Upper lobe of left lung (tissue), 6 donors: Measurements from ENCODE around the gene KRTAP24-1. TPM values are rescaled to one million over a fixed set of nuclear protein-coding genes. Genes with fewer than 3 reads are reported as not detected.

ENCODE experiments used
- ATAC-seq, 2 donors: fragments of 200-7000 bp; cut with Tn5 transposase; one replicate each; pipeline ENCODE4 v1.9.1; 2022; ENCODE audit warnings: mild to moderate bottlenecking in 2 of 2, moderate library complexity in 2 of 2; ENCODE audit not compliant: low FRiP score in 2 of 2
- DNase-seq, 2 donors: peaks; one replicate each; pipeline ENCODE4 v3.0.0-alpha.2; 2019 to 2020
- H3K27ac ChIP-seq, 4 donors: fragments of 200-600 bp; sonication (generic); one replicate each; pipeline ENCODE4 v1.5.1; 2016 to 2019
- H3K27me3 ChIP-seq, 4 donors: fragments of 200-600 bp; sonication (generic); one replicate each; pipeline ENCODE4 v1.5.1; 2017 to 2019
- H3K36me3 ChIP-seq, 4 donors: fragments of 200-600 bp; sonication (generic); one replicate each; pipeline ENCODE4 v1.5.1; 2016 to 2019
- H3K4me1 ChIP-seq, 4 donors: fragments of 200-600 bp; sonication (generic); one replicate each; pipeline ENCODE4 v1.5.1; 2018 to 2019
- H3K4me3 ChIP-seq, 4 donors: fragments of 200-600 bp; sonication (generic); one replicate each; pipeline ENCODE4 v1.5.1; 2017 to 2019; ENCODE audit warnings: mild to moderate bottlenecking in 2 of 4, moderate library complexity in 1 of 4
- H3K9me3 ChIP-seq, 4 donors: fragments of 200-600 bp; sonication (generic); one replicate each; pipeline ENCODE4 v1.5.1; 2018 to 2019
- EP300 ChIP-seq, 4 donors: sonication (generic); formaldehyde crosslinking; IDR thresholded peaks; one replicate each; pipeline ENCODE4 v1.5.1; 2017; ENCODE audit warnings: antibody characterized with exemption in 4 of 4, control low read depth in 2 of 4
- POLR2A ChIP-seq, 4 donors: fragments of 450-650 bp; IDR thresholded peaks; one replicate each; pipeline ENCODE4 v1.5.1; 2016 to 2017; ENCODE audit warnings: antibody characterized with exemption in 4 of 4, mild to moderate bottlenecking in 2 of 4
- POLR2AphosphoS5 ChIP-seq, 2 donors: sonication (generic); formaldehyde crosslinking; IDR thresholded peaks; one replicate each; pipeline ENCODE4 v1.5.1; 2017; ENCODE audit warnings: antibody characterized with exemption in 2 of 2
- WGBS, 2 donors: methylation state at CpG; one replicate each; pipeline ENCODE4 v1.1.5; 2017 to 2018; 5-methylcytosine and 5-hydroxymethylcytosine counted together
- total RNA-seq, 6 donors: library from RNA; depleted of rRNA in 4 of 6; stranded (reverse); fragments of >200 nt in 4 of 6; gene quantifications; one replicate each; pipeline versions ENCODE4 v1.1.0 to v1.2.1, GENCODE V29; 2016 to 2021
- TF ChIP-seq, protein P1 (sequence below), 6 experiments: fragments of 450-650 bp in 4 of 6; fragments of 200-600 bp in 2 of 6; sonication (generic) in 2 of 6; IDR thresholded peaks; one replicate each; pipeline ENCODE4 v1.5.1; 2016 to 2019; ENCODE audit warnings: antibody characterized with exemption in 6 of 6
- donor health status: DM: no; HTN: no; CAD: no; lungs with moderate emphysema.
- donor health status: DM: no; HTN: yes; CAD: no; lungs with severe emphysema.

The KRTAP24-1 gene
- total RNA-seq, 6 donors from 2014 or later: not detected

DNA sequence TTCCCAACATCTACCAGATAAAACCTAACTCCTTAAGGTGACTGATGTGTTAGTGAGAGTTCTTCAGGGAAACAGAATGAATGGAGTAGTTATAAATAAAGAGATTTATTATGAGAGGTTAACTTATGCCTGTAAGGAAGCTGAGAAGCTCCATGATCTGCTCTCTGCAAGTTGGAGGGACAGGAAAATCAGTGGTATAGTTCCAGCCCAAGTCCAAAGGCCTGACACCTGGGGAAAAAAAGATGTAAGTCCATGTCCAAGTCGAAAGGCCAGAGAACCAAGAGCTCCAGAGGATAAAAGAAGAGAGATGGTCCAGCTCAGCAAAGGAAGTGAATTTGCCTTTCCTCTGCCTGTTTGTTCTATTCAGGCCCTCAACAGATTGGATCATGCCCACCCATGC, 27.1 kb downstream of the KRTAP24-1 start:
- ATAC-seq (no peak), DNase-seq (no peak)
- Histone ChIP-seq H3K4me3 (no peak overlapping the region), H3K27me3 (no peaks in the 10 kb centered on the region), H3K4me1 (no peaks in the 10 kb centered on the region), H3K9me3 (no peaks in the 10 kb centered on the region), H3K27ac (no peak overlapping the region), H3K36me3 (no peaks in the 10 kb centered on the region)
- WGBS, 2 donors: 28 to 33% methylated on average over 1 of the region's 1 CpG
- no peak for TF ChIP-seq EP300 (IDR thresholded peaks at IDR 0.05)
- TF ChIP-seq POLR2AphosphoS5 (IDR thresholded peaks at IDR 0.05): no peak
- TF ChIP-seq, protein P1, sequence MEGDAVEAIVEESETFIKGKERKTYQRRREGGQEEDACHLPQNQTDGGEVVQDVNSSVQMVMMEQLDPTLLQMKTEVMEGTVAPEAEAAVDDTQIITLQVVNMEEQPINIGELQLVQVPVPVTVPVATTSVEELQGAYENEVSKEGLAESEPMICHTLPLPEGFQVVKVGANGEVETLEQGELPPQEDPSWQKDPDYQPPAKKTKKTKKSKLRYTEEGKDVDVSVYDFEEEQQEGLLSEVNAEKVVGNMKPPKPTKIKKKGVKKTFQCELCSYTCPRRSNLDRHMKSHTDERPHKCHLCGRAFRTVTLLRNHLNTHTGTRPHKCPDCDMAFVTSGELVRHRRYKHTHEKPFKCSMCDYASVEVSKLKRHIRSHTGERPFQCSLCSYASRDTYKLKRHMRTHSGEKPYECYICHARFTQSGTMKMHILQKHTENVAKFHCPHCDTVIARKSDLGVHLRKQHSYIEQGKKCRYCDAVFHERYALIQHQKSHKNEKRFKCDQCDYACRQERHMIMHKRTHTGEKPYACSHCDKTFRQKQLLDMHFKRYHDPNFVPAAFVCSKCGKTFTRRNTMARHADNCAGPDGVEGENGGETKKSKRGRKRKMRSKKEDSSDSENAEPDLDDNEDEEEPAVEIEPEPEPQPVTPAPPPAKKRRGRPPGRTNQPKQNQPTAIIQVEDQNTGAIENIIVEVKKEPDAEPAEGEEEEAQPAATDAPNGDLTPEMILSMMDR (IDR thresholded peaks at IDR 0.05): no peak
- no peak for TF ChIP-seq POLR2A (IDR thresholded peaks at IDR 0.05)

DNA sequence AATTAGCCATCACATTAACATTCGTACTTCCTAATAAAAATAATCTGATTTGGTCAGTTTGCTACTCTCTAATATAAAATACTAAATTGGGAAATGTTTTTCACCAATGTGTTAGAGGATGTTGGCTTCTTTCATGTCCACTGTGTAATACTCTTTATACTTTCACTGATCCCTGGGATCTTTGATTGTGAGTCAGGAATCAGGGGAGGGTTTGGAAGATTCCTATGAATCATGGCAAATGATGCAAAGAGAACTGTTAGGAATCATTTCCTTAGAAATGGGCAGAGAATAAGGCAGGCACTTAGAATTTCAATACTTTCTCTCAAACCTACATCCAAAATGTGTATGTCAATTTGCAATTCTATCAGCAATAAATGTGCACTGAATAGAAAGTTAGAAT, 31.0 kb downstream of the KRTAP24-1 start:
- Histone ChIP-seq H3K27ac (no peak overlapping the region), H3K36me3 (no peaks in the 10 kb centered on the region), H3K27me3 (no peaks in the 10 kb centered on the region), H3K4me3 (no peak overlapping the region), H3K9me3 (no peaks in the 10 kb centered on the region), H3K4me1 (no peaks in the 10 kb centered on the region)
- 80 to 84% methylated on average over 1 of the region's 1 CpG for WGBS, 2 donors
- DNase-seq (no peak), ATAC-seq (no peak)
- TF ChIP-seq POLR2A (IDR thresholded peaks at IDR 0.05) (no peak), EP300 (IDR thresholded peaks at IDR 0.05) (no peak), POLR2AphosphoS5 (IDR thresholded peaks at IDR 0.05) (no peak)
- TF ChIP-seq, protein P1 (IDR thresholded peaks at IDR 0.05): no peak

DNA sequence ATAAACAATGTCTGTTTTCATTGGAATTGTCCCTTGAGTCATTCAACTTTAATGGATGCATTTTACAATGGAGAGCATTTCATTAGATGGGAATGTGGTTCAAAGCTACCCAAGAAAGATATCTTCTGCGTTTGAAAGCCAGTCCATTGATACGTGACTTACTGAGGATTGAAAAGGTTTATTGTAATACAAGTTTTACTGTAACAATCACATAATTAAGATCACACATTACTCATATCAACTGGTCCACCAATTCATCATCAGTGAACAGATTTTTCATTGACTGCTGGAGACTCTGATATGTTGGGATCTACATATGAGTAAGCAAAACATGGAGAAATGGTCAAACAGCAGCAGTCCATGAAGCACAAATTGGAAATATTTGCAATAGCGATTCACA, 32.8 kb downstream of the KRTAP24-1 start:
- TF ChIP-seq POLR2A (IDR thresholded peaks at IDR 0.05) (no peak), EP300 (IDR thresholded peaks at IDR 0.05) (no peak), POLR2AphosphoS5 (IDR thresholded peaks at IDR 0.05) (no peak)
- TF ChIP-seq, protein P1 (IDR thresholded peaks at IDR 0.05): no peak
- no peak overlapping the region for H3K4me3 ChIP-seq
- H3K27ac ChIP-seq: no peak overlapping the region
- no peaks in the 10 kb centered on the region for H3K4me1 ChIP-seq
- no peak for ATAC-seq
- H3K9me3 ChIP-seq: no peaks in the 10 kb centered on the region
- H3K27me3 ChIP-seq: no peaks in the 10 kb centered on the region
- DNase-seq: no peak
- H3K36me3 ChIP-seq: no peaks in the 10 kb centered on the region
- 75 to 80% methylated on average over 3 of the region's 3 CpGs for WGBS, 2 donors

DNA sequence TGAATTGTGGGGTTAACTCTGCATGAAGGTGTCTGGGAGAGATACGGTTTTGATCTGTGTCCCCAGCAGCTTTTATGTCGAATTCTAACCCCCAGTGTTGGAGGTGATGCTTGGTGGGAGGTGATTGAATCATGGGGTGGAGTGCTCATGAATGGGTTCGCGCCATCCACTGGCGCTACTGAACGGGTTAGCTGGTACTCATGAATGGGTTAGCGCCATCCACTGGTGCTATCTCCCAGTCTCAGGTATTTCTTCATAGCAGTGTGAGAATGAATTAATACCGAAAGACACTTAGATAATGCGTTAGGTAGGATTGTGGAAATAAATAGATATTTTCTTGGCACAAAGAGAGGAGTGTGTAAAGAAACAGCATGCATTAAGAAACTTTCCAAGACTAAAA, 33.9 kb downstream of the KRTAP24-1 start:
- H3K4me1 ChIP-seq: no peaks in the 10 kb centered on the region
- H3K27me3 ChIP-seq: no peaks in the 10 kb centered on the region
- H3K36me3 ChIP-seq: no peaks in the 10 kb centered on the region
- no peaks in the 10 kb centered on the region for H3K9me3 ChIP-seq
- TF ChIP-seq POLR2AphosphoS5 (IDR thresholded peaks at IDR 0.05) (no peak), EP300 (IDR thresholded peaks at IDR 0.05) (no peak), POLR2A (IDR thresholded peaks at IDR 0.05) (no peak)
- TF ChIP-seq, protein P1 (IDR thresholded peaks at IDR 0.05): no peak
- no peak overlapping the region for H3K4me3 ChIP-seq
- WGBS, 2 donors: 82 to 94% methylated on average over 9 of the region's 9 CpGs
- no peak for ATAC-seq
- no peak for DNase-seq
- no peak overlapping the region for H3K27ac ChIP-seq

DNA sequence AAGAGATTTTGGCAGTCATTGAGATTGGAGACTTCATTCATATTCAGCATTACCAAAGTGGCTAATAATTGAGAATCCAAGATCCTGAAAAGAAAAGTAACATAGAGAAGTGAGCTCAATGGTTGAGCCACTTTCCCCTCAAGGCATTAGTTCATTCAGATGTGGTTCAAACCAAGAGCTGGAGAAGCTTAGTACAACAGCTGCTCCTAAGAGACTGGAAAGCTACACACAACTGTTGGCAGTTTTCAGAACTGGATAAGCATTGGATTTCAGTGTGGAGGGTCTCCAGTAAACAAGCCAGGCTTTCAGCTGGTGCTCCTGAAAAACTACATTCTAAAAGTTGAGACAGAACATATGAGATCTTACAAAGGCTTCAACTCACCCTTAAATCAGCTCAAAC, 37.7 kb downstream of the KRTAP24-1 start:
- Histone ChIP-seq H3K27ac (no peak overlapping the region), H3K36me3 (no peaks in the 10 kb centered on the region), H3K27me3 (no peaks in the 10 kb centered on the region), H3K9me3 (no peaks in the 10 kb centered on the region), H3K4me1 (no peaks in the 10 kb centered on the region), H3K4me3 (no peak overlapping the region)
- no peak for DNase-seq
- TF ChIP-seq POLR2A (IDR thresholded peaks at IDR 0.05) (no peak), EP300 (IDR thresholded peaks at IDR 0.05) (no peak), POLR2AphosphoS5 (IDR thresholded peaks at IDR 0.05) (no peak)
- TF ChIP-seq, protein P1 (IDR thresholded peaks at IDR 0.05): no peak
- ATAC-seq: no peak
